Endometrial microvascular endothelial cells (primary cell): ENCODE results near the gene PEF1. TPM values are rescaled to one million over a fixed set of nuclear protein-coding genes. Genes with fewer than 3 reads are reported as not detected.

Experiments
- in situ Hi-C: cut with HindIII; loops from 2 replicates; pipeline ENCODE4 v1.10.0; 2017; ENCODE audit warnings: low sequenced_read_pairs, low pct_unique_long_range_greater_than_20kb; ENCODE audit errors: inconsistent ontology term
- total RNA-seq: library from RNA; depleted of rRNA; stranded (reverse); fragments of >200 nt; gene quantifications from one replicate; pipeline ENCODE4 v1.2.3, GENCODE V29; 2015; ENCODE audit errors: inconsistent ontology term

PEF1 gene
- total RNA-seq, 1 donor from 2014 or later = 126 TPM

DNA sequence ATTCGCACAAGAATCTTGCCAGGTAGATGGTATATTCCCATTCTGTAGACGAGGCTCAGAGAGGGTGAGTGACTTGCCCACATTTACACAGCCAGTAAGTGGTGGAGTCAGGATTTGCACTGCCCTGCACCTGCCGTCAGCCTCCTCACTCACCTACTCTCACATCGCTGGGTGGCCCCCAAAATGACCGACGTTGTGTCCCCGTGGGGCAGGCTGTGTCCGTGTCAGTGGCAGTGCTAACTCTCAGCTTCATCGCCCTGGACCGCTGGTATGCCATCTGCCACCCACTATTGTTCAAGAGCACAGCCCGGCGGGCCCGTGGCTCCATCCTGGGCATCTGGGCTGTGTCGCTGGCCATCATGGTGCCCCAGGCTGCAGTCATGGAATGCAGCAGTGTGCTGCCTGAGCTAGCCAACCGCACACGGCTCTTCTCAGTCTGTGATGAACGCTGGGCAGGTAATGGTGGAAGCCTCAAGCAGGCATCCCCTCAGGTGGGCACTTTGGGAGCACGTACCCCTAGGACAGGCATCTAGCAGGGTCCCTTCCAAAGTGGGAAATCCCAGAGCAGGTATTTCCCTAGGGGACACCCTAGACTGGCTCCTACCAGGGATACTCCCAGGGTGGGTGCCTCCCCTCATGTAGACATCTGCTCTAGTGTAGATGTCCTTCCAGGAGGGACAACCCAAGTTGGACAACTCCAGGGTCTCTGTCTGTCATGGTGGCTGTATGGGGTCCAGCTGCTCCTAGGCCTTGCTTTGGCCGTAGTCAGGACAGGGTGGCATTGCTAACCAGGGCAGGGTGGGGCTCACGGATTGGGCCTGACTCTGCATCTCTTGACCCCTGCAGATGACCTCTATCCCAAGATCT, 23.8 kb downstream of the PEF1 start:
- in situ Hi-C loops = no loop called here

DNA sequence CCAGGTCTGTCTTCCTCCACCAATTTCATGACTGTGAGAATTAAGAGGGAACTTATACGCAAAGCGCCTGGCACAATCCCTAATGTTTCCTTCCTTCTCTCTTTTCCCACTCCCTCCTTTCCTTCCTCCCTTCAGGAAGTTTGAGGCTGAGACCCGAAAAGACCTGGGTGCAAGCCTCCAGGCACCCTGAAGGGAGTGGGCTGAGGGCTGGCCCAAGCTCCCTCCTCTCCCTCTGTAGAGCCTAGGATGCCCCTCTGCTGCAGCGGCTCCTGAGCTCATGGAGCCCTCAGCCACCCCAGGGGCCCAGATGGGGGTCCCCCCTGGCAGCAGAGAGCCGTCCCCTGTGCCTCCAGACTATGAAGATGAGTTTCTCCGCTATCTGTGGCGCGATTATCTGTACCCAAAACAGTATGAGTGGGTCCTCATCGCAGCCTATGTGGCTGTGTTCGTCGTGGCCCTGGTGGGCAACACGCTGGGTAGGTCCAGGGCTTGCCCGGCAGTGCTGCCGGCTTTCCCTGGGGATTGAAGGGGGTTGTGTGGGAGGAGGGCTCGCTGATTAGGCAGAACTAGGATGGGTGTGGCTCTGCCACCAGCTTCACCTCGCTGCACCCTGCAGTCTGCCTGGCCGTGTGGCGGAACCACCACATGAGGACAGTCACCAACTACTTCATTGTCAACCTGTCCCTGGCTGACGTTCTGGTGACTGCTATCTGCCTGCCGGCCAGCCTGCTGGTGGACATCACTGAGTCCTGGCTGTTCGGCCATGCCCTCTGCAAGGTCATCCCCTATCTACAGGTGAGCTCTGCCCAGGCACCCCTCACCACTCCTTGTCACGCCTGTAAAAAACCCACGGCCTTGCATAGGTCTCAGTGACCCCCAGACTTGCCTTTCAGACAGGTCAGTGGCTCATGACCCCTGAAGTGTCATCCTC, 25.5 kb downstream of the PEF1 start:
- in situ Hi-C loops = no loop called here

DNA sequence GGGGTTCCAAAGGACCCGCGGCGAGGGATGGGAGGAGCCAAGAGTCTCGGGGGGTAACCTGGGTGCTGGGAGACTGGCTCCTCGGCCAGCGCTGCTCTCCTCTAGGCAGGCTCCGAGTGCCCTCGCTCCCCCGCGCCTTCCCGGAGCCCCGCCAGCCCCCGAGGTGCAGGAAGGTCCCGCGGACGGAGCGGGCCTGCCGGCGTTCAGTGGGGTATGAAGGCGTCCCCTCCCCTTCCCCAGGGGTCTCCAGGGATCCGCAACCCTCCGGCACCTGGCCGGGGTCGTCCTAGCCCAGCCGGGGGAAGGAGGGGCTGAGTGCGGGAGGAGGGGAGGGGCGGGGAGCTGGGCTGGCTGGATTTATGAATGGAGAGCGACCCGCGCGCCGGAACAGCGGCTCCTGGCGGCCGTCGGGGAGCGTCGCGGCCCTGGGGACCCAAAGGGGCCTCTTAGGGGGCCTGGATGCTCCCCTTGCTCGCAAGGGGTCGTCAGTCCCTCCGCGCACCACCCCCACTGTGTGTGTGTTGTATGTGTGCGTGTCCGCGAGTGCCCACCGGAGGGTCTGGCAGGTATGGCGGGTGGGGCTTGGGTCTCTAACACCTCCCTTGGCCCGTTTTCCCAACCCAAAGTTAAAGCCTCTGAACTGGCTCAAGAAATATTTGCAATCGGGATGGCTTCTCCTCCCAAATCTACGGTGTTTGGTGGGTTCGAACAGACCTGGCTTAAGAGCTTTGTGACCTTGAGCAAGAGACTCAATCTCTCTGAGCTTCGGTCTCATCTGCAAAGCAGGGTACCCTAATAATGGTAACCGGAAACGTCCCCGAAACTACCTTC, 26.5 kb downstream of the PEF1 start:
- in situ Hi-C loops = no loop called here

DNA sequence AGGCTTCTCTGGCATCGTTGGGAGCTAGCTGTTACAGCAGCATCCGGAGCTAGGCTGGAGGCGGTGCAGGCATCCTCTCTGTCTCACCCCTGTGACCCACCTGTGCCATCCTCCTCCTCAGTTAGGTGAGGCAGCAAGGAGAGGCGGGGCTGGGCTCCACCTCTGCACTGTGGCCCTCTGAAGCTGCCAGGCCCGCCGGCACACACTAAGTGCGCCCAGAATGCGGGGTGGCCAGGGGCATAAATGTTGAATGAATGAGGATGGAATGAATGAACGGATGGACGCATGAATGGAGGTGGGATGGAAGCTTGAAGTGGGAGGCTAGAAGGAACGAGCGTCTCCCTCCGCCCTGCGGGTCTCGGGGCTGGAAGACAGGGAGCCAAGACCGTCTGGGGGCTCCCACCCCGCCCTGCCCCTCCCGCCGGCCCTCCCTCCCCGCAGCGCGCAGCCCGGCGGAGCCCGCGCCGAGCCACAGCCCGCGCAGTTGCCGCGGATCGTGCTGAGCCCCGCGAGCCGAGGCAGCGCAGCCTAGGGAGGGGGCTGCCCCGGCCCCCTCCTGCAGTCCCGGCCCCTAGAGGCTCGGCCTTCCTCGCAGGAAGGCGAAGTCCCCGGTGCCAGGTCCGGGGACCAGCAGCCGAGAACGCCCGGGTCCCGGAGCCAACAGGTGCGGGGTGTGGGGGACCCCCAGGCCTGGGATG, 27.3 kb downstream of the PEF1 start, which contains the start of gene HCRTR1:
Gene HCRTR1, plus strand, starts transcription at position 472 of the 698 bp plus-strand sequence. CDS start 1,504 bp downstream, outside the sequence.
- in situ Hi-C loops = no loop called here

DNA sequence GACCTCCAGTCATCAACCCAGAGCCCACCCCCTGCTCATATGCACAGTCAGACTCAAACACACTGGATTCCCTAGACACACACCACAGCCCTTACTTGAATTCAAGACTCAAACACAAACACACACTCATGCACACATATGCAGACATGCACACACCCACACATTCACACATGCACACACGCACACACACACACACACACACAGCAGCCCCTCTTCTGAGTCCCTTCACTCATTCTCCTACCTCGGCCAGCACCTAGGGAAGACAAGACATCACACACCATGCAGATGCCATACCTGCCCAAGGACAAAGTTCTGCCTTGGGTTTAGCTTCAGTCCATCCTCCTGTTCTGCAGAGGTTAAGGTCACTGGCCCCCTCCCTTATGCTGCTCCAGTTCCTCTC, 28.7 kb downstream of the PEF1 start:
- in situ Hi-C loops = no loop called here

DNA sequence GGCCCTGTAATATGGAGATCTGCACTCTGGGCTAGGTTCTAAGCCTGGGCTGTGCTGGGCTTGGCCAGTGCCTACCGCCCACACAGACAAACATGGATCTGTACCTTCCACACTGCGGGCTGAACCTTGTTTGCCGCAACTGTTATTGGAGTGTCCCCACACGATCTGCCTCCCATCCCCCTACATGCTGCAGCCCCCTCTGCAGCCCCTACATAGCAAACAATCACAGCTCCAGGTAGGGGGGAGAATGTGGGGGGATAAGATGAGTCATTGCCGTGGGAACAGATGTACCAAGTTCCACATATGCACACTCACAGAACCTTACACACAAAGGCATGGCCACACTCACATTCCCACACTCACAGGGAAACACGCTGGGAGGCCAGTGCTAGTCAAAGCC, 29.3 kb downstream of the PEF1 start:
- in situ Hi-C loops = no loop called here

DNA sequence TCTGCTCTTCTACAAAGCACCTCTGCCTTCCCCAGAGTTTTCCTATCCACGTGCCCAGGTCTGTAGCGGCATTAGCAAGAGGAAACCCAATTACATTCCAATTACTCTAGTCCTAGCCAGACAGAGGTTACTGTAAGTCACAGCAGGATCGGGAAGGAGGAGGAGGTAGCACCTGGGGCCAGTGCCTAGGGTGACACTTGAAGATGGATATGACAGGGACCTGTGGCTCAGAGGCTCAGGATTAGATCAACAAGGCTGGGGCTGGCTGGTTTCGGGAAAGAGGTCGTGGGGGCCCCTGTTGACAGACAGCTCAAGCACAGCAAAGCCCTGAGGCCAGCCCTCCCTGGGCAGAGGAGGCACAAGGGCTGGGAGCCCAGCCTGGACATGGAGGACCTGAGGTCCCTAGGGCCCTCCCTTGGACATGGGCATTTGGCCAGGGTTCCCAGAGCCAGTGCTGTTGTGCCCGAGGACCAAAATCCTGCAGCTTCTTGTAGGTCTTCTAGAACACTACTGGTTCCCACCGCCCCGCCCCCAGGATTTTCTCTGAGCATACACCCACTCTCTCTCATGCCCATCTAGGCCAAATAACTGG, 30.2 kb downstream of the PEF1 start:
- in situ Hi-C loops = no loop called here

DNA sequence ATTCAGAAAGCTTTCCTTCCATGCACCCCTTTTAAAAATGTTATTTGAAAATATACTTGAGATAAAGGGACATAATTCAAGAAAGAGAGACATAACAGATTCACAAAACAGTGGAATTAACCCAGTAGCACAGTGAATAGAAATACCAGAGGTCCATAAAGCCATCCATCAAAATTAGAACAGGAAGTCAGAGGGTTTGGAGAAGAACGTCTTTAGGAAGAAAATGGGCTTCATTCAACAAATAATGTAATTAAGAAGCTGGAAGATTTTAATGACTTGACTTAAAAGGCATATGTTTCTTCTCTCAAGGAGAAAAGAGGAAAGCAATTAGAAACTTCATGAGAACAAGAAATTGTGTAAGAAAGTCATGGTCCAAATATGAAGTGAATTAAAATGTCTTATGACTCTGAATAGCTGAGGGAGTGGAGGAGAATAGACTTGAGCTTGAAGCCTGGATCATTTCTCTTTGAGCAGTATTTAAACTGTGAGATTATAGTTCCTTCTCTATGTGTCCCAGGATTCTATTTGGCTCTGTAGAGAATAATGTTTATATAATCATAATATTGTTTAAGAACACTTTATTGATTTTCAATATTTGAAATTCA, 35.1 kb downstream of the PEF1 start:
- in situ Hi-C loops = no loop called here

DNA sequence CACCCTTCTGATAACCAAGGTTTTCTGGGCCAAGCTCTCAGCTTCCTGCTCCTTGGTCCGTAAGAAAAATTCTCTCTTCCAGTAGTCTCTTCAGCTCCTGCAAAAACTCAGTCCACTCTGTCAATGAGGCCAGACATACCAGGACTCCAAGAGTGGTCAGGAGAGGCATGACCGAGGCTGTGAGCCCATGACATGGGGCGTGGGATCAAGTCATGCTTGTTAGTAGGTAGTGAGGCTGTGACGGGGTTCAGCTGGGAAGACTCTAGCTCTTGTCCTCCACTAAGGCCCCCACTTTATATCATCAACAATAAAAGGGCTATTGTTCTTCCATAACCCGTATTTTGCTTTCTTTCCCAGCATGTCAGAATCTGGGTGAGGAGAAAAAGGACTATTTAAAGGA, 37.3 kb downstream of the PEF1 start:
- in situ Hi-C loops = no loop called here

DNA sequence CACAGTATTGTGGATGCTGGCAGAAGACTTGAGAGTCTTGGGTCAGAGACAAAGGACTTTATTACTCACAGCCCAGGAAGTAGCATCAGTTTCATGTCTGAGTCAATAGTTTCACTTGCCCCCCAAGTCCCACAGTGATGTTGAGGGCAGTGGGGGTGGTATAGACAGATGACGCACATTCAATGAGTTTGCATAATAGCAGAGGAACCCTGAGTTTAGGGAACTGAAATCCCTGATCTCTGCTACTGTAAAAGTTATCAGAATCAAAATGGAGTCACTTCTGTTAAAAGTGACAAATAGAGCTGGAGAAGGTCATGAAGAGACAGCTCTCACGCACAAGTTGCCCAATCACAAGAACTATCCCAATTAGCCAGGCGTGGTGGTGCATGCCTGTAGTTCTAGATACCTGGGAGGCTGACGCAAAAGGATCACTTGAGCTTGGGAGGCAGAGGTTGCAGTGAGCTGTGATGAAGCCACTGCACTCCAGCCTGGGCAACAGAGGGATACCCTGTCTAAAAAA, 38.7 kb downstream of the PEF1 start:
- in situ Hi-C loops = no loop called here

DNA sequence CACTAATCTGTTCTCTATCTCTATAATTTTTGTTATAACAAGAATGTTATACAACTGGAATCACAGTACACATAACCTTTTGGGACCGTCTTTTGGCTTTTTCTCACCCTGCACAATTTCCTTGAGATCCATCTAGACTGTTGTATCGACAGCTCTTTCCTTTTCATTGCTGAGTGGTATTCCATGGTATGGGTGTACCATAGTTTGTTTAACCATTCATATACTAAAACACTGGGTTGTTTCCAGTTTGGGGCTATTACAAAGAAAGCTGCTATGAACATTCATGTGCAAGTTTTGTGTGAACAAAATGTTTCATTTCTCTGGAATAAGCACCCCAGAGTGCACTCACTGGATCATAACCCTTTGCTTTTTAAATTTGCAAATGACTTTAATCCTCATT, 42.6 kb downstream of the PEF1 start:
- in situ Hi-C loops = no loop called here

DNA sequence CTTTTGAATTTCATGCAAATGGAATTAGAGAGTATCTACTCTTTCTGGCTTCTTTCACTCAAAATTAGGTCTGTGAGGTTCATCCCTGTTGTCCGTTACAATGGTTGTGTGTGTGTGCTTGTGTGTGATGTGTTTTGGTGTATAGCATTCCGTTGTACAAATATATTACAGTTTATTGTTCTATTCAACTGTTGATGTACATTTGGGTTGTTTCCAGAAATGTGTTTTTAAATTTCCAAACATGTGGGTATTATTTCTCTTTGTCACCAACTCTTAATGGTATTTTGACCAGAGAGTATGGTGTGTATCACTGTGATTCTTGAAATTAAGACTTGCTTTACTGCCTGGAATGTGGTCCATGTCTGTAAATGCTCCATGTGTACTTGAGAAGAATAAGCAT, 44.0 kb downstream of the PEF1 start:
- in situ Hi-C loops = no loop called here

DNA sequence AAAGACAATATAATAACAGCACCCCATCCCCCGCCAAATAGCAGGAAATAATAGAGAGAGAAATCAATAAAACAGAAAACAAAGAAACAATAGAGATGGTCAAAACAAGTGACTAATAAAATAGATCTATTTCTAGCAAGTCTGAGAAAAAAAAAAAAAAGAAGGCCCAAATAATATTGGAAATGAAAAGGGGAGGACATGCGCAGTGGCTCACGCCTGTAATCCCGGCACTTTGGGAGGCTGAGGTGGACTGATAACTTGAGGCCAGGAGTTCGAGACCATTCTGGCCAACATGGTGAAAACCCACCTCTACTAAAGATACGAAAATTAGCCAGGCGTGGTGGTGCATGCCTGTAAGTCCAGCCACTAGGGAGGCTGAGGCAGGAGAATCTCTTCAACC, 45.7 kb downstream of the PEF1 start:
- in situ Hi-C loops = no loop called here

DNA sequence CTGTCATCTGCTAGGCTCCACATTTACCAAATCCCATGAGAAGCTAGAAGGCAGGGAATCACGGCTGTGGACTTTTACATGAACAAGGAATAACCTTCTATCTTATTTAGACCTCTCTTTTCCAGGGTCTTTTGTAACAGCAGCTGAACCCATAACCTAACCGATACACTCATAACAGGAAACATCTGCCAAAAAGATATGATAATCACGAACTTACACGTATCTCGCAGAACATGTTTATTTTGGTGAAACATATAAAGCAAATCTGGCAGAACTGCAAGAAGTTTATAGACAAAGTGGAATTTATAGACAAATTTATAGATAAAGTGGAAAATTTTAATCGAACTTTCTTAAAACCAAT, 48.0 kb downstream of the PEF1 start:
- in situ Hi-C loops = no loop called here

DNA sequence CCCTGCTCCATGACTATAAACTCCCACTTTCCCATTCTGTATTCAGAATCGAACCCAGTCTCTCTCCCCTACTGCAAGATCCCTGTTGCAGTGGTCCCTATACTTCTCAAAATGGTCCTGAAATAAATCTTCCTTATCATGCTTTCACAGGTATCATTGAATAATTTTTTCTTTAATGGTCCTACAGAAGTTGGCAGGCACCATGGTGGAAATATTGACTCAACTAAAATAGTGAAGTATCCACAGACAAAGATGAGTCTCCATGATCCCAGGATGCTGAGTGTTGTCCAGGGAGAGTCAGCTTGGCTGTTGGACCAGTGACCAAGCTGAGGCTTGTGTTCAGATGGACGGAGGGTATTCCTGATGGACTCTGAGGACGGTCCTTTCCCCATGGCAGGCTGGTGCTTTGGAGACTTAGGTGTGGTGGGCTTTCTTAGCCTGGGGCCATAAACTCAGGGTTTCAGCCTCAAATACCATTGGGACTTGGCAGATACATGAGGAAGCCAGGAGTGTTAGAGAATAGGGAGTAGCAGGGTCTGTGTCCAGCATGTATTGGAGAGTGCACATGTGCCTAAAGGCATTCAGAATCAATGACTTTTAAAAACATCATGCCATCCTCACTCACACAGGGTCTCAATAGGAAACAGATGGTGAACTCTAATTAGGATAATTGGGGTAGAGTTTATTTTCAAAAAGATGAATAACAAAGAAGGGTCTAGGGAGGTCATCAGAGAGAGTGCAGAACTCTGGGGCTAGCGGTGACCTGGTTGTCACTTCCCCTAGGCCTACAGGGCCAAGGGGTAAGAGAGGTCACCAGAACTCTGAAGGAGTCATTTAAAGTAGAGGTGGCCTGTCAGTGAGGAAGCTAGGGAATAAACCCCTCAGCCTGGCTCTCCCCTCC, 48.6 kb downstream of the PEF1 start:
- in situ Hi-C loops = no loop called here

DNA sequence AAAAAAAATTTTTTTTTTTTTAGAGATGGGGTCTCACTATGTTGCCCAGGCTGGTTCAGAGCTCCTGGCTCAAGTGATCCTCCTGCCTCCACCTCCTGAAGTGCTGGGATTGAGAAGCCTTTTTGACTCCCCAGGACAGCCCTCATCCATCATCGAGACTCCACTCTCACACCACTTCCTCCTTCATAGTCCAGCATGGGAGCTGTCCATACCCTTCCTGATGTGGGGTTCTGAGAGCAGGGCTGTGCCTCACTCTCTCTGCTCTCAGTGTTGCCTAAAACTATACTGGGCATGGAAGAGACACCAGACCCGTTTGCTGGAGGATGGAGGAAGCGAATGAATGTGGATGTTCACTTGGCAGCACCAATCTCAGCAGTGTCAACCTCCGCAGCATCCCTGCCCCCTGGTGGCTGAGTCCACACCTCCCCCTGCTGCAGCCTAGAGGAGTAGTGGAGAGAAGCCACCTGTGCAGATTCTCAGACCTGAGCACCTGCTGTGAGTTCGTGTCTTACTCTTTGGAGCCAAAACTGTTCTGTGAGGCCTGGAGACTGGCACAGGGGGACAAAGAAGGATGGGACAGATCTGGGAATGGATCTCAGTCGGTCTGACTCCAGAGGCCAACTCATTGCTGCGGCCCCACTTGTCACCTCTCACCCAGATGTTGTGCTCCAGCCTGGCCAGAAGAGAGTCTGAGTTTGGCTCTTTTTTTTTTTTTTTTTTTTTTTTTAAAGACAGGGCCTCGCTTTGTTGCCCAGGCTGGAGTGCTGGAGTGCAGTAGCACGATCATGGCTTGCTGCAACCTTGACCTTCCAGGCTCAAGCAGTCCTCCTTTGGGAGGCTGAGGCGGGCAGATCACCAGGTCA, 50.7 kb downstream of the PEF1 start:
- in situ Hi-C loops = no loop called here
